ENCODE measurements around the gene TMC6. TPM values are rescaled to one million over a fixed set of nuclear protein-coding genes. Genes with fewer than 3 reads are reported as not detected.
A peak's percentile ranks its signal among the peaks of the same experiment; 100 is the strongest.
"Not testable (repeated sequence)": the region's sequence is repeated elsewhere in the genome, so short reads cannot be mapped to it uniquely, and the experiment has no call there.

Gene TMC6, protein sequence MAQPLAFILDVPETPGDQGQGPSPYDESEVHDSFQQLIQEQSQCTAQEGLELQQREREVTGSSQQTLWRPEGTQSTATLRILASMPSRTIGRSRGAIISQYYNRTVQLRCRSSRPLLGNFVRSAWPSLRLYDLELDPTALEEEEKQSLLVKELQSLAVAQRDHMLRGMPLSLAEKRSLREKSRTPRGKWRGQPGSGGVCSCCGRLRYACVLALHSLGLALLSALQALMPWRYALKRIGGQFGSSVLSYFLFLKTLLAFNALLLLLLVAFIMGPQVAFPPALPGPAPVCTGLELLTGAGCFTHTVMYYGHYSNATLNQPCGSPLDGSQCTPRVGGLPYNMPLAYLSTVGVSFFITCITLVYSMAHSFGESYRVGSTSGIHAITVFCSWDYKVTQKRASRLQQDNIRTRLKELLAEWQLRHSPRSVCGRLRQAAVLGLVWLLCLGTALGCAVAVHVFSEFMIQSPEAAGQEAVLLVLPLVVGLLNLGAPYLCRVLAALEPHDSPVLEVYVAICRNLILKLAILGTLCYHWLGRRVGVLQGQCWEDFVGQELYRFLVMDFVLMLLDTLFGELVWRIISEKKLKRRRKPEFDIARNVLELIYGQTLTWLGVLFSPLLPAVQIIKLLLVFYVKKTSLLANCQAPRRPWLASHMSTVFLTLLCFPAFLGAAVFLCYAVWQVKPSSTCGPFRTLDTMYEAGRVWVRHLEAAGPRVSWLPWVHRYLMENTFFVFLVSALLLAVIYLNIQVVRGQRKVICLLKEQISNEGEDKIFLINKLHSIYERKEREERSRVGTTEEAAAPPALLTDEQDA
- total RNA-seq (100 to 1,000 TPM; 809 to 819 TPM), polyA plus RNA-seq (100 to 1,000 TPM; 186 to 253 (median 209) TPM), total RNA-seq (42.4 to 753 (median 312) reads per million in 6 experiments)

DNA sequence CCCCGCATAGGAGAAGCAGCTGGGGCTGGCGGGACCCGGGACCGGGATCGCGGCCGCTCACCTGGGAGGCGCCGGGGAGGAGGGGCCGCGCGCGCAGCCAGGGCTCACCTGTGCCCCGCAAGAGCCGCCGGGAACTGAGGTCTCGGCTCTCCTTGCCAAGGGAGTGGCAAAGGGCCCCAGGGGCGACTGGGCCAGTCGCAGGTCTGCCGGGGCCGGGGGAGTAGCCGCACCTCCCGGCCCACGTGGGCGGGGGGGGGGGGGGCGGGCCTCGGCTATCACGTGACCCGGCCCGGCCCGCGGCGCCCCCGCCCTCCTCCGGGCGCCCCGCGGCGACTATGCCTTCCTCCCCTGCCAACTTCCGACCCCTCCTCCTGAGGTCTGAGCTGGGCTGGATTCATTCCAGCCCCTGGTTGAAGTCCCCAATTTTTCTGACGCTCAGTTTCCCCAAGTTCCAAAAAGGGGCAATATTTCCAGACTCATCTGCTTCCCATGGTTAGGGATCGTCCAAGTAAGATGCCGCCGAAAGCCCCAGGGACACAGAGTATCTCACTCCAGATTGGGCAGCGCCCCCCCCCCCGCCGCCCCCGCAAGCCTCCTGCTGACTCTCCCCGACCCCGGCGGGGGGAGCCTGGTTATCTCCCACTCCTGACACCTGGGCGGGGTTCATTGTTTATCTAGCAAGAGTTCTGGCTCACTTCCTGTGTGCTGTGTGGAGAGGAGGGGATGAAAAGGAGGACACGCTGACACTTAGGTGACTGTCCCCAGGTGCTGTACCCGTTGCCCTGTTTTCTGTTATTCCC, at the start of gene TMC6:
TSS of gene TMC6 (minus strand) at position 205 of the 800 bp plus-strand sequence. CDS start 1,923 bp downstream, outside the sequence.
- H3K9me3 Mint-ChIP-seq = peaks cover 0 to 2% (median 0%) of the 10 kb centered on the region in 9 donors
- no peaks in the 10 kb centered on the region for H3K27me3 Mint-ChIP-seq
- peak within 1 kb of the TSS; percentile 96 to 100 (median 98) for H3K4me3 Mint-ChIP-seq
- DNase-seq = peak; percentile 70 to 94 (median 82)
- H3K36me3 Mint-ChIP-seq = peaks cover under 1 to 38% (median 15%) of the 10 kb centered on the region in 3 donors
- POLR2A ChIA-PET = interaction anchor here (0.6 to 30.2 kb wide), 14 partner anchors 4 to 1636 kb away, joined by 3 to 1112 read pairs (median 14); partner anchors contain the start of genes C17orf99, SYNGR2, TMC6 and TMC8
- peak within 1 kb of the TSS; percentile 90 to 100 (median 97) for H3K27ac Mint-ChIP-seq
- ATAC-seq = peak; percentile 16 to 50
- peaks cover 28 to 65% (median 57%) of the 10 kb centered on the region in 4 donors for H3K4me1 Mint-ChIP-seq

DNA sequence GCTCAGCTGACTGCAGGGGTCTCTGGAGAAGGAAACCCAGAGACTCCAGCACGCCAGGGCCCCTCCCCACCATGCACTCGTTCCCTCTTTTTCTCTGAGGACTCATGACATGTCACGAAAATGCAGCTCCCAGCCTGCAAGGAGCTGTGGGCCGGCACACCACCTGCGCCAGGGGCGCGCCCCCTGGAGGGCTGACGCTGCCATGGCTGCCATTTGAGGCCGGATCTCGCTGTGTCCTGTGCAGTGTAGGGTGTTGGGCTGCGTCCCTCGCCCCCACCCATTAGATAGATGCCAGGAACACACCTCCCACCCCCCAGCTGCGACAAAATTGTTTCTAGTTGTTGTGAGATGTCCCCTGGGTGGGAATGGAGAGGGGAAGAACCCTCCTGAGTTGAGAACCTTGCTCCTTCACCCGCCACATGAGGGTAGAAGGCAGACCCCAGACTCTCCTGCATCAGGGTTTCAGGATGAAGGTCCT, 48.0 kb upstream of the TMC6 start:
- POLR2A ChIA-PET = interaction anchor here (0.6 to 12.1 kb wide), 14 partner anchors 21 to 85 kb away, joined by 3 to 122 read pairs (median 3); partner anchors contain the start of genes TMC6 and TMC8
- Mint-ChIP-seq H3K4me1 (peaks cover 30 to 65% (median 48%) of the 10 kb centered on the region in 4 donors), H3K27ac (peak overlapping the region in 1 of 10 donors; percentile 27), H3K36me3 (peaks cover 0 to 15% (median 0%) of the 10 kb centered on the region in 3 donors), H3K9me3 (no peaks in the 10 kb centered on the region), H3K27me3 (no peaks in the 10 kb centered on the region), H3K4me3 (peak overlapping the region in 1 of 10 donors; percentile 19)
- DNase-seq = peak; percentile 60 to 85 (median 74)
- peak; percentile 85 to 93 for ATAC-seq

DNA sequence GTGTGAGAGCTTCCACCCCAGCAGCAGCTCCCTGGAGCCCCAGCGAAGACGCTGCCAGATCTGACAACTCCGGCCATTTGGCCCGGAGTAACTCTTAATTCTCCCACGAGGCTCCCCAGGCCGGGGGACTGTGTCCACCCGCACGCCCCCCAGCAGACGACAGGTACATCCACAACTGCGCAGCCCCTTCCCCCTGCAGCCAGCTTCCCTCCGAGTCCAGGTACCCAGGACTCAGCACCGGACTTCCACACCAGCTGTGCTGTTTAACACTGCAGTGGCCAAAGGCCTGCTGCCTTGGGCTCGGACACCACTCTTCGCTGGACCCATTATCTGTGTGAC, 47.1 kb upstream of the TMC6 start:
- H3K9me3 Mint-ChIP-seq = no peaks in the 10 kb centered on the region
- H3K27me3 Mint-ChIP-seq = no peaks in the 10 kb centered on the region
- DNase-seq (no peak), ATAC-seq (no peak)
- H3K27ac Mint-ChIP-seq = peak overlapping the region in 2 of 10 donors; percentile 43 to 57
- H3K4me3 Mint-ChIP-seq = peak overlapping the region in 1 of 10 donors; percentile 26
- H3K36me3 Mint-ChIP-seq = peaks cover 0 to 18% (median 0%) of the 10 kb centered on the region in 3 donors
- H3K4me1 Mint-ChIP-seq = peaks cover 32 to 71% (median 57%) of the 10 kb centered on the region in 4 donors
- POLR2A ChIA-PET = interaction anchor here (0.5 to 12.1 kb wide), 7 partner anchors 23 to 63 kb away, joined by 3 to 122 read pairs (median 14); partner anchors contain the start of genes TMC6 and TMC8

DNA sequence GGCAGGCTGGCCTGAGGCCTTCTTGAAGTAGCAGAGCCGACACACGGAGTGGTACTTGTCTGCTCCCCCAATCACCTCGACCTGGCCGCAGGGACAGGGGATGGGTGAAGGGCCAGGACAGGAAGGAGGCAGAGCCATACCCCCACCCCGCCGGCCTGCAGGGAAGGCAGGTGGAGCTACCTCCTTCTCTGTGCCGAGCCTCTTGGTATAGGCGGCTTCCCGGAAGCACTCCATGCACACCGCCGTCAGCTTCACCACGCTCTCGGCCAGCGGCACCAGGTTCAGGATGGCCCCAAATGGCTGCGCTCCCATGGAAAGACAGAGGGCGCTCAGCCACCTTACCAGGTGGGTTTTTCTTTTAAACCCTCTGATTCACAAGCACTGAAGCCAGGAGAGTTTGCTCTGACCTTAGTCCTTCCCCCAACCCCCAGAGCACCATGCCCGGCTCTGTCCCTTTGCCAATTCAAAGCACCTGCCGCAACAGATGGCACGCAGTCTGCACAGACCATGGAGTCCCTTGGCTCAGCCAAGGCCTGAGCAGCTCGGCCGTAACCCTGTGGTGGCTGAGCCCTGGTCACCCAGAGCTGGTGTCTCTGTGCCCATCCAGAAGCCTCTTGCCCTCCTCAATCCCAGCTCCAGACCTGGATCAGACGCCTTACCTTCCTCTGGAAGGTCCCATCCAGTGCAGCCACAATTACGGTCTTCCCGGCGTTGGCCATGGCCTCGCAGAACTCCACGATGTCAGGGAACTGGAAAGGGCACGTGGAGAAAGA, 46.5 kb upstream of the TMC6 start:
- ATAC-seq = no peak
- Mint-ChIP-seq H3K4me1 (peaks cover 29 to 71% (median 59%) of the 10 kb centered on the region in 4 donors), H3K36me3 (peaks cover 0 to 18% (median 0%) of the 10 kb centered on the region in 3 donors), H3K9me3 (no peaks in the 10 kb centered on the region), H3K4me3 (peak overlapping the region in 1 of 10 donors; percentile 38), H3K27ac (peak overlapping the region in 4 of 10 donors; percentile 60 to 90 (median 68)), H3K27me3 (no peaks in the 10 kb centered on the region)
- DNase-seq = no peak
- POLR2A ChIA-PET = interaction anchor here (0.6 to 12.1 kb wide), 7 partner anchors 32 to 1627 kb away, joined by 3 to 122 read pairs (median 14); partner anchors contain the start of genes TMC6 and TMC8

GRCh38 chr17:78174346-78174869, 45.9 kb upstream of the TMC6 start:
- H3K9me3 Mint-ChIP-seq = no peaks in the 10 kb centered on the region
- POLR2A ChIA-PET = interaction anchor here (1.5 to 12.1 kb wide), 4 partner anchors 35 to 62 kb away, joined by 10 to 122 read pairs (median 42); partner anchors contain the start of genes TMC6 and TMC8
- H3K27ac Mint-ChIP-seq = peak overlapping the region in 5 of 10 donors; percentile 3 to 92 (median 87)
- peaks cover 29 to 73% (median 65%) of the 10 kb centered on the region in 4 donors for H3K4me1 Mint-ChIP-seq
- no peak for DNase-seq
- ATAC-seq = no peak
- no peak overlapping the region for H3K4me3 Mint-ChIP-seq
- peaks cover 0 to 18% (median 0%) of the 10 kb centered on the region in 3 donors for H3K36me3 Mint-ChIP-seq
- no peaks in the 10 kb centered on the region for H3K27me3 Mint-ChIP-seq

DNA sequence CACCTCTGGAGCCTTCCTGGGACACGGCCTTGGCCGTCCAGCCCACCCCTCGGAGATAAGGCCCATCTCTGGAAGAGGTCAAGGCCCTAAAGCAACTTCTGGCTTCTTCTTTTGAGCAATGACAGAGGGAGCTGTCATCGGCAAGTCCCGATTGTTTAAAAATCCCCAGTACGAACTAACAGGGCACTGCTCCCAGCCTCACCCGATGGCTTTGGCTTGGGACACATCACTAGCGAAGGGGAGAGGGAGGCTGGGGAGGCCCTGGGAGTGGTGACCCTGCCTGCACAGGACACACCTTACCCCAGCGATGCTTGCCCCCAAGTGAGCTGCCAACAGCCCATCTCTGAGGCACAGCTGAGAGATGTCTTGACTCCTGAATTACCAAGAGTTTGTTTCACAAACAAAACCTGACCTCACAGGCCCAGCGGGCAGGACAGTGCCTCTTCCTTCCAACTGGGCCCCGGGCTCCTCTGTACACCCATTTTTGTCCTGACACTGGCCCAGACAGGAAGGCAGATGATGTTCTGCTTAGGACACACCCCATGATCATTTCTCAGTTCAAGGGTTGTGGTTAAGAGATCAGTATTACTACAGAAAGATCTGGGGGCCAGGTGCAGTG, 44.7 kb upstream of the TMC6 start:
- peak; percentile 13 to 45 for ATAC-seq
- peaks cover 29 to 68% (median 68%) of the 10 kb centered on the region in 4 donors for H3K4me1 Mint-ChIP-seq
- peak overlapping the region; percentile 69 to 94 (median 88) for H3K27ac Mint-ChIP-seq

DNA sequence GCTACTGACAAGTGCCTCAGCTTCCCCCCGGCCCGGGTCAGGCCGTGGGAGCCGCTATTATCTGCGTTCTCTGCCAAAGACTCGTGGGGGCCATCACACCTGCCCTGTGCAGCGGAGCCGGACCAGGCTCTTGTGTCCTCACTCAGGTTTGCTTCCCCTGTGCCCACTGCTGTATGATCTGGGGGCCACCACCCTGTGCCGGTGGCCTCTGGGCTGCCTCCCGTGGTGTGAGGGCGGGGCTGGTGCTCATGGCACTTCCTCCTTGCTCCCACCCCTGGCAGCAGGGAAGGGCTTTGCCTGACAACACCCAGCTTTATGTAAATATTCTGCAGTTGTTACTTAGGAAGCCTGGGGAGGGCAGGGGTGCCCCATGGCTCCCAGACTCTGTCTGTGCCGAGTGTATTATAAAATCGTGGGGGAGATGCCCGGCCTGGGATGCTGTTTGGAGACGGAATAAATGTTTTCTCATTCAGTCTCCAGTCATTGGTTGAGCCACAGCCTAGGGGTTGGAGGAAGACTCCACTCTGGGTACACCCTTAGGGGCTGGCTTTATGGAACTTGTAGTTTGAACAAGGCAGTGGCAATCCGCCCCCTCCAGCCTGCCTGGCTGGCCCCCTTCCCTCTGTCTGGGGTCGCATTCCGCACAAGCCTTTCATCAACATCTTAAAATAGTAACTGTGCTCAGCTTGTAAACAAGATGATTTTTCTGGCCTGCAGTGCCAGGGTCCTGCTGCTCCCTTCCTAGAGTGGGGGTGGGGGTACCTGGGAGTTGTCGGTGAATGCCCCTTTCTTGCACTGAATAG, 43.9 kb upstream of the TMC6 start:
- POLR2A ChIA-PET = interaction anchor here (0.9 to 12.1 kb wide), 5 partner anchors 14 to 45 kb away, joined by 3 to 122 read pairs (median 4); partner anchors contain the start of genes AFMID, TK1, TMC6 and TMC8
- Mint-ChIP-seq H3K27me3 (no peaks in the 10 kb centered on the region), H3K4me1 (peaks cover 29 to 68% (median 68%) of the 10 kb centered on the region in 4 donors), H3K9me3 (no peaks in the 10 kb centered on the region), H3K4me3 (peak overlapping the region in 7 of 10 donors; percentile 15 to 60 (median 33)), H3K36me3 (peaks cover 0 to 18% (median 0%) of the 10 kb centered on the region in 3 donors), H3K27ac (peak overlapping the region; percentile 31 to 94 (median 88))
- ATAC-seq = no peak
- no peak for DNase-seq

More for the DNA sequence above, 44.7 kb upstream of the TMC6 start:
- peak in 2 of 10 donors; percentile 30 to 34 for DNase-seq
- POLR2A ChIA-PET = interaction anchor here (0.9 to 12.1 kb wide), 3 partner anchors 14 to 46 kb away, joined by 3 to 122 read pairs (median 4); partner anchors contain the start of genes AFMID, TK1, TMC6 and TMC8
- Mint-ChIP-seq H3K4me3 (peak overlapping the region in 8 of 10 donors; percentile 21 to 75 (median 46)), H3K27me3 (no peaks in the 10 kb centered on the region), H3K9me3 (no peaks in the 10 kb centered on the region), H3K36me3 (peaks cover 0 to 18% (median 0%) of the 10 kb centered on the region in 3 donors)

DNA sequence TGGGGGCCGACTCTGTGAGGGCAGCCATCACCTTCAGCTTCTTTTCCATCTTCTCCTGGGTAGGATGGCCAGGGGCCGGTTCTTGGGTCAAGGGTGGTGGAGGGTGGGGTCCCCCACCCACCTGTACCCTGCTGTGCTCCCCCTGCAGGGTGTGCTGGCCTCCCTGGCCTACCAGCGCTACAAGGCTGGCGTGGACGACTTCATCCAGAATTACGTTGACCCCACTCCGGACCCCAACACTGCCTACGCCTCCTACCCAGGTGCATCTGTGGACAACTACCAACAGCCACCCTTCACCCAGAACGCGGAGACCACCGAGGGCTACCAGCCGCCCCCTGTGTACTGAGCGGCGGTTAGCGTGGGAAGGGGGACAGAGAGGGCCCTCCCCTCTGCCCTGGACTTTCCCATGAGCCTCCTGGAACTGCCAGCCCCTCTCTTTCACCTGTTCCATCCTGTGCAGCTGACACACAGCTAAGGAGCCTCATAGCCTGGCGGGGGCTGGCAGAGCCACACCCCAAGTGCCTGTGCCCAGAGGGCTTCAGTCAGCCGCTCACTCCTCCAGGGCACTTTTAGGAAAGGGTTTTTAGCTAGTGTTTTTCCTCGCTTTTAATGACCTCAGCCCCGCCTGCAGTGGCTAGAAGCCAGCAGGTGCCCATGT, 43.2 kb upstream of the TMC6 start:
- H3K36me3 Mint-ChIP-seq = peaks cover 0 to 18% (median 0%) of the 10 kb centered on the region in 3 donors
- not testable (repeated sequence) for ATAC-seq, H3K27me3 Mint-ChIP-seq, H3K9me3 Mint-ChIP-seq
- peak overlapping the region in 7 of 10 donors; percentile 31 to 94 (median 73) for H3K27ac Mint-ChIP-seq
- H3K4me1 Mint-ChIP-seq = peaks cover 29 to 66% (median 64%) of the 10 kb centered on the region in 4 donors
- H3K4me3 Mint-ChIP-seq = peak overlapping the region in 7 of 10 donors; percentile 7 to 62 (median 33)
- peak in 1 of 10 donors; percentile 9 for DNase-seq
- POLR2A ChIA-PET = interaction anchor here (0.6 to 12.1 kb wide), 7 partner anchors 10 to 62 kb away, joined by 3 to 122 read pairs (median 4); partner anchors contain the start of genes TK1, TMC6 and TMC8
